ENCODE data around the gene METAP1.
"Not testable (repeated sequence)": the region's sequence is repeated elsewhere in the genome, so short reads cannot be mapped to it uniquely, and the experiment has no call there.

METAP1 gene

GRCh38 chr4:99099814-99100213 lies 104.3 kb downstream of the METAP1 start:
- DNase-seq (ENCODE audit: low spot score), result not testable (repeated sequence)

- DNase-seq (ENCODE audit: low spot score), result no peak
Measured at GRCh38 chr4:99100876-99101275, 105.4 kb downstream of the METAP1 start.

DNA sequence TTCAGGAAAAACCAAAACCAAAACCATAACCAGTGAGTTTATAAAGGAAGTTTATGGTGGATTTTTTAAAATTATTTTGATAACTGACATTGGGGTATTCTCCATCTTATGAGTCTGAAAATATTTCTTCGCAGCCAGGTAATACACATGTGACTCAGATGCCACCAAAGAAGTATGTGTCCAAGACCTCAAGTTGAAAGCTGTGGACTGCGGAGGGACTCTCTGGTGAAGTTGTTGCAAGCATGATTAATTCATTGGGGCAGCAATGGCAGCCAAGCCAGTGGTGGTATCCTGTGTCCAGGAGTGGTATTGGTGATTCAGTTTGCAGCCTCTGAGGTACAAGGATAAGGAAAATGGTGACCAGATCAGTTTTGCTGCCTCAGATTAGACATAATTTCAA lies 107.1 kb downstream of the METAP1 start:
- DNase-seq (ENCODE audit: low spot score), result no peak

GRCh38 chr4:99103166-99103565 lies 107.6 kb downstream of the METAP1 start:
- DNase-seq (ENCODE audit: low spot score), result no peak

DNA sequence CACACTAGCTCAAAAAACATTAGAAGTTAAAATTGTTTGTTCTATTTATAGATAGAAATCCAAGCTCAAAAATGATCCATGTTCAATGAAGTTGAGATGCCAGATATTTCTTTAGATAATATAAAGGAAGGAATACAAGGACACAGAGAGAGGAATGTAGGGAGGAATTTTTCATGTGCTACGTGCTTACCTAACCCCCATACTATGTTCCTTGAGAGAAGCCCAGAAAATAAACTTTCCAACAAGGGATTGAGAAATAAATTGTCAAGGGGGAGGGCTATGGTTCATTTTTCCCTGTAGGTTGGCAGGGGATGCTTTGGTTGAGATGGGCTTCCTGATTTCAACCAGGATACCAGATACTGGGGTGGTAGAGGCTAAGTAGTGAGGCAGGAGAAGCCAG lies 108.6 kb downstream of the METAP1 start:
- DNase-seq (ENCODE audit: low spot score), result no peak

GRCh38 chr4:99109286-99109685 lies 113.8 kb downstream of the METAP1 start:
- not testable (repeated sequence) for DNase-seq (ENCODE audit: low spot score)
